Measurements from ENCODE around the gene ZC3H7B.
"Not testable (repeated sequence)": the region's sequence is repeated elsewhere in the genome, so short reads cannot be mapped to it uniquely, and the experiment has no call there.

Gene ZC3H7B

DNA sequence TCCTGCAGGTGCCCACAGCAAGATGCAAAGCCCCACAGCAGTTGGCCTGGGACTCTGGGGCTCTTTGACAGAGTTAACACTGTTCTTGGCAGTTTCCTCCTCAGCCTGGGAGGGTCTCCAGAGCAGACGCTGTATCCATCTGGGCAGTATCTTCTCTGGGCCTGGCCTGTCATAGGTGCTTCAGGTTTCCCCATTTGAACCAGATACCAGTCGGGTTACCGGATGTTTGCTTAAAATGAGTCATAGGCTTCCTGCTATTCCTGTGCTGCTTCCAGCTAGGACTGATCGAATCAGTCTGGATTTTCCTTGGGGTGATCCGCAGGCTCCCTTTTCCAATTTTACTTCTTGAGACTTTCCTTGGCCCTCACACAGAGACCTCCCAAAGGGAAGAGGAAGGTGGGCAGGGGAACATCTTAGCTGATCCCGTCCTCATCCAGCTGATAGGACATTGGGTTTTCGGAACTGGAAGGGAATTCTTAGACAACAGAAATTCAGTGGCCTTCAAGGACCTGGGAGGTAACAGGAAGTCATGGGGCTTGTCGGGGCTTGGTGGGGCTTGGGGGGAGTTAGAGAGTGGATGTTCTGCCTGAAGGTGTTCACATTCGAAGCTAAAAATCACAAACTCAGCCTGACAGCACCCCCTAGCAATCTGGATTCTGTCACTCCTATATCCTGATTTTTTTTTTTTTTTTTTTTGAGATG is 12.9 kb upstream of the ZC3H7B start:
- no peak for DNase-seq

DNA sequence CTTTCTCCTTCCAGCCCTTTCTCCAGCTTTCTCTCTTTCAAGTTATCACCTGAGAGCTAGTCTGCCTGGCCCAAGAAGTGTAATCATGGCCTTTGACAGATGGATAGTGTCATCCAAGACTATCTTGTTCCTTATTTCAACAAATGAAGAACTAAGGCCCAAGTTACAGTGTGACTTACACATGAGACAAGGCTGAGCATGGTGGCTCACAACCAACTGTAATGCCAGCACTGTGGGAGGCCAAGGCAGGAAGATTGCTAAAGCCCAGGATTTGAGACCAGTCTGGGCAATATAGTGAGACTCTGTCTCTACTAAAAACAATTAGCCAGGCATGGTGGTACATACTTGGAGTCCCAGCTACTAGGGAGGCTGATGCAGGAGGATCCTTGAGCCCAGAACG is 11.7 kb upstream of the ZC3H7B start:
- DNase-seq = no peak

DNA sequence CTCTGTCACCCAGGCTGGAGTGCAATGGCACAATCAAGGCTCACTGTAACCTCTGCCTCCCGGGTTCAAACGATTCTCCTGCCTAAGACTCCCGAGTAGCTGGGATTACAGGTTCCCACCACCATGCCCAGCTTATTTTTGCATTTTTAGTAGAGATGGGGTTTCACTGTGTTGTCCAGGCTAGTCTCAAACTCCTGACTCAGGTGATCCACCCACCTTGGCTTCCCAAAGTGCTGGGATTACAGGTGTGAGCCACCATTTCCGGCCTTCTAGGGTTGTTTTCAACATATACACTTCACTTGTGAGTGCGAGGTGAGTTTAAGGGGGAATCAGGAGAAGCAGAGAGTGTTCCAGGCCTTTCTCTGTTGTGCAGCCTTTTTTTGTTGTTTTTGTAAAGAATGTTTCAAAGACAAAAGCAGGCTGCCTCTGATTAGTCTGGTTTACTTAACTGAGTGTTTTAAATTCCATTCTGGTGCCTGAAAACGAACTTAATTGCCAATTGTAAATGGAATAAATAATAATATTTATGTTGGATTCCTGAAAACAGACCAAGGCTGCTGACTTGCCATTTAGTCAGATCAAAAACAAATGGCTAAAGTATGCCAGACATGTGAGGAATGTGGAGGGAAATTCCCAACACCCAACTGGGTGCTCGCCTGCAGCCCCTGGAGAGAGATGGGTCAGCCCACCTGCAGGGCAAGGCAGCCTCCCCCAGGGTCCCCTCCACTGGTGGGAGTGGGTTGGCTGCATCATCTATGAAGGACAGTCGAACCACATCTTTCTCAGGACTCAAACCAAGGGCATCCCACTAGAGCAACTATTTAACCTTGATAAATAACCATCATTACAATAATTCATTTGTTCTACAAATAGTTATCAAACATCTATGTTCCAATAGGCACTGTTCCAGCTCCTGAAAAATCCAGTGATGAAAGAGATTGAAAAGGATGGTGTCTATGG is 10.8 kb upstream of the ZC3H7B start:
- DNase-seq = no peak

DNA sequence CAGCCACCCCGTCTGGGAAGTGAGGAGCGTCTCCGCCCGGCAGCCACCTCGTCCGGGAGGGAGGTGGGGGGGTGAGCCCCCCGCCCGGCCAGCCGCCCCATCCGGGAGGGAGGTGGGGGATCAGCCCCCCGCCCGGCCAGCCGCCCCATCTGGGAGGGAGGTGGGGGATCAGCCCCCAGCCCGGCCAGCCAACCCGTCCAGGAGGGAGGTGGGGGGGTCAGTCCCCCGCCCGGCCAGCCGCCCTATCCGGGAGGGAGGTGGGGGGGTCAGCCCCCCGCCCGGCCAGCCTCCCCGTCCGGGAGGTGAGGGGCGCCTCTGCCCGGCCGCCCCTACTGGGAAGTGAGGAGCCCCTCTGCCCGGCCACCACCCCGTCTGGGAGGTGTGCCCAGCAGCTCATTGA is 6.5 kb upstream of the ZC3H7B start:
- DNase-seq = not testable (repeated sequence)

DNA sequence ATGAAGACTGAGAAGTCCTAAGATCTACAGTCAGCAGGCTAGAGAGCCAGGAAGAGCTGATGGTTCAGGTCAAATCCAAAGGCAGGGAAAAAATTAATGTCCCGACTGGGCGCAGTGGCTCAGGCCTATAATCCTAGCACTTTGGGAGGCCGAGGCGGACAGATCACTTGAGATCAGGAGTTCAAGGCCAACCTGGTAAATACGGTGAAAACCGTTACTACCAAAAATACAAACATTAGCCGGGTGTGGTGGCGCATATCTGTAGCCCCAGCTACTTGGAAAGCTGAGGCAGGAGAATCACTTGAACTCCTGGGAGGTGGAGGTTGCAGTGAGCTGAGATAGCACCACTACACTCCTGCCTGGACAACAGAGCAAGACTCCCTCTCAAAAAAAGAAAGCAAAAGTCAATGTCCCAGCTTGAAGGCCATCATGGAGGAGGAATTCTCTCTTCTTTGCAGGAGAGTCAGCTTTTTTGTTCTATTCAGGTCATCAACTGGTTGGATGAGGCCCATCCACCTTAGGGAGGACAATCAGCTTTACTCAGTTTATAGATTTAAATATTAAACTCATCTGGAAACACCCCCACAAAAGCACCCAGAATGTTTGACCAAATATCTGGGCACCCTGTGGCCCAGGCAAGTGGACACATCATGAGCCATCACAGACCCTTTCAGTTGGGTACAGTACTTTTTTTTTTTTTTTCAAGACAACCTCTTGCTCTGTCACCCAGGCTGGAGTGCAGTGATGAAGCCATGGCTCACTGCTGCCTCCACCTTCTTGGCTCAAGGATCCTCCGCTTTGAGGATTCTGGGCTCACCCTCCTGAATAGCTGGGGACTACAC is 4.3 kb upstream of the ZC3H7B start:
- no peak for DNase-seq

DNA sequence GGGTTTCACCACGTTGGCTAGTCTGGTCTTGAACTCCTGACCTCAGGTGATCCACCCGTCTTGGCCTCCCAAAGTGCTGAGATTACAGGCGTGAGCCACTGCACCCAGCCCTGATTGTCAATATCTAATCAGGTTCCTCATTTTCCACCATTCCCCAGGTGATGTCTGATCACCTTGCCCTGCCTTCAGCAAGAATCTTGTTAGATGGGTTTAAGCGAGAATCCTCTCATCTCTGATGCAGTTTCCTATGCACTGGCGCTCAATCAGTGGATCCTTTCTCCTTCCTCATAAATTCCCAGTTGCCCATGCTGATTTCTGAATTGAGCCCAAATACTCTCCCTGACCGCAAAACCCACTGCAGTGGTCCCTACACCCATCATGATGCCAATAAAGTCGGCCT is 664 bp upstream of the ZC3H7B start:
- no peak for DNase-seq

DNA sequence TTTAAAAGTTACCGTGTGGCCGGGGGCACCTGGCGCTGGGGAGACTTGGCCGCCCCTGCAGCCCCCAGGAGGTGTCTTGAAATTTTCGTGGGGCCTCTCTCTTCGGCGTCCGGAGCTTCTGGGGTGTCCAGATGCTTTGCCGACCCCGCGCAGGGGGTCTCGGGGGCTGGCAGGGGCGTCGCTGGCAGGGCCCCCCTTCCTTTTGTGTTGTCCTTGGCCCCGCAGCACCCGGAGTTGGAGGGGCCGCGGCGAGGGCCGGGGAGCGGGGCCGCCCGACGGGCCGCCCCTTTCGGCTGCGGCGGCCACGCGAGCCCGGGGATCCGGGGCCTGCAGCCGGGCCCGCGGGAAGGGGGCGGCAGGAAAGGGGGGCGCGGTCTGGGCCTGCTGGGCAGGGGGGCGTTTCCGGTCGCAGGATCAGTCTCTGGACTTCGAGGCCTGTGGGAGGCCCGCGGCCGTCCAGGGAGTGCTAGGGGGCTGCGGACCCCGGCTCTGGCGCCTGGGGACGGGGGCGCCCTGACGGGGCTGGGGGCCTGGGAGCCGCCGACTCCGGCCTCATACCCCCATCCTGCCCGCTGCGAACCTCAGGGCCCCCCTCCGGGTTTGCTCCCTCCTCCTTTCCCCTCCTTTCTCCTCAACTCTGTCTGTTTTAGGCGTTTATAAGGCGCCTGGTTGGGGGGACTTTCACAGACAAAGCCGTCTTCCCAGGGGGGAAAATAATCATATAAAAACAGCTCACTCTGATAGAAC is 869 bp downstream of the ZC3H7B start:
- DNase-seq = no peak

DNA sequence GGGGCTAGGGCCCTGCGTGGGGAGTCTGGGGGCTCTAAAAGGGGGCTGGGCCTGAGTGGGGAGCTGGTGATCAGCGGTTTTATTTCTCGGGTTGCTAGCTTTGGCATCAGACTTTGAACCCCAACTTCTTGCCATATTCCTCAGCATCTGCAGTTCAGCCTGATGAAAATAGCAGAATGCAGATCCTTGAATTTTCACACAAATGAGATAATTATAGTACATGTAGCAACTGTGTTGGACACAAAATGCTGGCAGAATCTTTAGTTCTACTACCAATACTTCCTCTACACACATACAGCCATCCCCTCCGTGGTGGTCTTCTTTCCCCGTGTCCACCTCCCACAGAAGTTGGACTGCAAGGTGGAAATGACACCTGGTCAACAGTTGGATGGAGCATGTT is 1.5 kb downstream of the ZC3H7B start:
- DNase-seq = no peak

DNA sequence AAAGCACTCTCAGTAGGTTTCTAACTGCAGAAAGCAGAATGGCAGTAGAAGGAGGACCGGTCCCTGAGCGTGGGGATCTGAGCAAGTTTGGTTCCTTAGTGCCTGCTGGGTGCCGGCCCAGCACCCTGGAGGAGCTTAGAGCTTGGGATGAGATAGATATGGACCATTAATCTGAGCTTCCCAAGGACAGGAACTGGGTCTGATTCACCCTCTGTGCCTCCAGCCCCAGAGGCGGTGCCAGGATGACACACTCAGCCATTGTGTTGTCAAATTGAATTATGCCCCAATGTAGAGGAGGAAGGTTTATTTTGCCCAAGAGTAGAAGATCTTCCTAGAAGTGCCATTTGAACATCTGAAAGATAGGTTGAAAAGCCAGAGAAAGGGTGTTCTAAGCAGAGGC is 4.3 kb downstream of the ZC3H7B start:
- DNase-seq = no peak

DNA sequence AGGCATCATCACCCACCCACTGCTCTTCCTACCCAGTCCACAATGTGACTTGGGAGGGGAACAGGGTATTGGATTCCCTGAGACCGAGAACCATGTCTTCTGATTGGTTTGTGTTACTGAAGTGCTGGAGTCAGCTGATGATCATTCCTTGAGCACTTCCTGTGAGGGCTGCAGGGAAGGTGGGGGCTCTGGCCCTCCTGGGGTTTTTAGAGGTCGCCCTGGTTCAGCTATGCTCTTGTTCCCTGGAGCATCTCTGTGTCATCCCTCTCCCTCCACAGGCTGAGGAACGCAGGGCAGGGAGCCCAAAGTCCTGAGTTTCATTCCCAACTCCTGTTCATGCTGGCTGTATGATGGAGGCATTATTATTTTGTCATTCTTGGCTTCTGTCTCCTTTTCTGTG is 6.7 kb downstream of the ZC3H7B start:
- DNase-seq = no peak

DNA sequence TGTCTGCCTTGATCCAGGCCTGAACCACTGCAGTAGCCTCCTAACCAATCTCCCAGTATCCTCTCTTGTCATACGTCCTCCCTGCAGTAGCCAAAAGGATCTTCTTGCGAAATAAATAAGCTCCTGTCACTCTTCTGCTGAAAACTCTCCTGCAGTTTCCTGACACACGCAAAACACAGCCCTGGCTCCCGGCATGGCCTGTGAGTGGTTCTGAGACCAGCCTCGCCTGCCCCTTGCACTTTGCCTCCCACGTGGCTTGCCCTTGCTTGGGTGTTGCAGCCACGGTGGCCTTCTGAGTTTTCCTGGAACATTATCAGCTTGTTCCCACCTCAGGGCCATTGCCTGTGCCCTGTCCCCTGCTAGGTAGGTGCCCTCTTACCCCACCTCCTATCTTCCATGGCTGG is 7.2 kb downstream of the ZC3H7B start:
- no peak for DNase-seq

DNA sequence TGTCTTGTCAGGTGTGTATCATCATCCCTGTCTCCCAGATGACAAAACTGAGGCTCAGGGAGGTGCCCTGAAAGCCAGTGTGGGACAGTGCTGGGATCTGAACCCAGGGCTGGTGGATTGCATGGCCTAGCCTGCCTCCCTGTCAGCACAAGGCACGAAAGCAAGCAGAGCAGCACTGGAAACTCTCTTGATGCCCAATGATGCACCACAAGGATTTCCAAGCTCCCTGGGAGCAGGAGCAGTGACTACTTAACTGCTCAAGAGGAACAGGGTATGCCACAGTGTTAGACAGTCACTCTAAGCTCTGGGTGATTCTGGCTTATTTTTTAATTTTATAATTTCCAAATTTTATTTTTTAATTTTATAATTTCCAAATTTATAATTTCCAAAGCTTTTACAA is 9.0 kb downstream of the ZC3H7B start:
- DNase-seq = no peak

DNA sequence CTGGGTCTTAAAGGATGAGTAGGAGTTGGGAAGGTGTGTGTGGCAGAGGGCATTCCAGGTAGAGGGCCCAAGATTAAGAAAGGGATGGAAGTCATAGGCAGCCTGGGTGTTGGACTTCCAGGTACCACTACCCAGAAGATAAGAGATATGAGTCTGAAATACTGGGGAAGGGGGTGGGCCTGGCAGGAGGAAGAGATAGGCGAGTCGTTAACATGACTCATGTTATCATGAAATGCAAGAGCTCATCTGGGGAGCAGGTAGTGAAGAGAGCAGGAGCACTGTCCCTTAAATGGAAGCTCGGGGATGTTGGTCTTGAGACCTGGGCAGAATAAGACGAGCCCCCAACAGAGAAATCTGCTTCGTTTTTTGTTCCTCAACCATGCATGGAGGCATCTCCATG is 10.2 kb downstream of the ZC3H7B start:
- no peak for DNase-seq

DNA sequence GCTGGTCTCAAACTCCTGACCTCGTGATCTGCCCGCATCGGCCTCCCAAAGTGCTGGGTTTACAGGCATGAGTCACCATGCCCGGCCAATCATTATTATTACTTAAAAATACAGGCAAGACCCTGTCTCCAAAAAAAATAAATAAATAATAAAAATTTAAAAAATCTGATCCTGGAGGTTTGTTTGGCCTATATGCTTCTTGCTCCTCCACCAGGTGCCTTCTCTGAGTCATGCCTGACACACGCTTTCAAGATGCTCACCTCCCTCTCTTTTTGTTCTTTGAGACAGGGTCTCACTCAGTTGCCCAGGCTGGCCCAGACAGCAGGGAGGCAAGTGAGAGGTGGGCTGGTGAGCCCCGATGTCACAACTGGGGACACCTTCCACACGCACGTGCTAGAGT is 13.5 kb downstream of the ZC3H7B start:
- no peak for DNase-seq

DNA sequence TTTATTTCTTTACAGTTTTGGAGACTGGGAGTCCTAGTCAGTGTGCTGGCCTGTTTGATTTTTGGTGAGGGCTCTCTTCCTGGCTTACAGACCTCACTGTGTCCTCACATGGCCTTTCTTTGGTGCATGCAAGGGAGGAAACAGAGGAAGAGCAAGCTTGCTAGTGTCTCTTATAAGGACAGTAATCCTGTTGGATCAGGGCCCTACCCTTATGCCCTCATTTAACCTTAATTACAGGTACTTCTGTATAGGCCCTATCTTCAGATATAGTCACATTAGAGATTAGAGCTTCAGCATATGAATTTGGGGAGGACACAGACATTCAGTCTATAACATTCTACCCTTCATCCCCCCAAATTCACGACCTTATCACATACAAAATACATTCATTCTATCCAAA is 14.3 kb downstream of the ZC3H7B start:
- DNase-seq = no peak

DNA sequence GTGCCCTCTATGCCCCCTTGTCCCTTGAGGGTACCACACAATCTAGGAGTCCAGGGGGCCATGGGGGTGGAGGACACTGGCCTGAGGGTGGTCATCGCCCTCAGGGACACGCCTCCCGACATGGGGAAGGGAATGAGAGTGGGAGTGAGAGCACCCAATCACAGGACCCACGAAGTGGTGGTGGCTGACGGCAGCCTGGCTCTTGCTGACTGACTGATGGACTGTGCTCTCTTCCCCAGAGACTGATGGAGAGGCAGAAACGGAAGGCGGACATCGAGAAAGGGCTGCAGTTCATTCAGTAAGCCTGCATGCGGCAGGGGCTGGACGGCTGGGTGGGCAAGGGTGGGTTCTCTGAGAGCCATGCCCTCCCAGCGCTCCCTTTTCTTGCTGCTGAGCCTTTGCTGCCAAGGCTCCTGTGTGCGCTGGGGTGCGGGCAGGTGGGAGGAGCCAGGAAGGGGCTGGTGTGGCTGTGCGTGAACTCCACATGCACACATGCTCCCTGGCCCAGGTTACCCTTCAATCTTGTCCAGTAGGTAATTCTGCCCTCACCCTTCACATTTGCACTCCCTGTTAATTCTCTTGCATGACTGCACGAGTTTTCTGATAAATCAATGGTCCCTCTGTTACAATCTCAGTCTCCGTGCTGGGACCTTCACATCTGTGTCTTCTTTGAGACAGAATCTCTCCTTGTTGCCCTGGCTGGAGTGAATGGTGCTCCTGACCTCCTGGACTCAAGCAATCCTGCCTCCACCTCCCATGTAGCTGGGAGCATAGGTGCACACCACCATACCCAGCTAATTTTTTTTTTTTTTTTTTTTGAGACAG is 19.3 kb downstream of the ZC3H7B start:
- no peak for DNase-seq

DNA sequence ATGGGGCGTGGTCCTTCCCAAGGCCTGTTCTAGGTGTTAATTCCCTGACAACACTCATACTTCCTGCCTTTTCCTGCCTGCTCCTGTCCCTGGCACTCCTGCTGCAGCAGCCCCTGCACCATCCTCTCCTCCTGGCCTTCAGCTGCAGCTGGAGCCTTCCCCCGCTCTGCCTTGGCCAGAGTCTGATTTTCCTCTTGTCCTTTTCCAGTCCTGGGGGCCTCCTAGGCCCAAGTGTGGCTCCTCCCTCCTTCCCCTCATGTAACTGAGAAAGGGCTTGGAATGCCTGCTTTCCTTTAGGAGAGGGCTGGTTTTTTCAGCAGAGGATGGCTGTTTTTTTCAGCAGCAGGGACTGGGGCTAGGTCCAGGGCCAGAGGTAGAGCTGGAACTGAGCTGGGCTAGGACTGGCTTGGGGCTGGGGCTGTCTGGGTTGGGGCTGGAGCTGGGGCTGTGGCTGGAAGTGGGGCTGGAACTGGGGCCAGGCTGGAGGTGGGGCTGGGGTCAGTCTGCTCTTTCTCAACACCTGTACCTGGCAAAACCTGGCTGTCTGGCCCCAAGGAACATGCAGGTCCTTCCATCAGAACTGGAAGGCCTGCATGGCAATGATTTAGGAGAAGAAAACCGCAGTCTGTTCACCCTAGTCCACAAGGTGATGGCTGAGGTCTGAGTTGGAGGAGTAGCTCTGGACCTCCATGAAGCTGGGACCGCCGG is 23.6 kb downstream of the ZC3H7B start:
- DNase-seq = no peak

DNA sequence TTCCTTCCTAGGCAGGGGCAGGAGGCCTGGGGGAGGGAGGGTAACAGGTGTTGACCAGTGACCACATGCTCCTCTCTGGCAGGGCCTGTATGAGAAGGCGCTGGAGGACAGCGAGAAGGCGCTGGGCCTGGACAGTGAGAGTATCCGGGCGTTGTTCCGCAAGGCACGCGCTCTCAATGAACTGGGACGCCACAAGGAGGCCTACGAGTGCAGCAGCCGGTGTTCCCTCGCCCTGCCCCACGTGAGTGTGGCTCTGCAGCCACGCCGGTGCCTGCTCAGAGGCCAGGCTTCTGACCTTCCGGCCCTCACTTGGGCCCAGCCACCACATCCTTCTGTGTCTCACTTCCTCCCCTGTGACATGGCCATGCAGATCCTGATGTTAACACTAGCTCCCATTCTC is 25.8 kb downstream of the ZC3H7B start:
- no peak for DNase-seq

DNA sequence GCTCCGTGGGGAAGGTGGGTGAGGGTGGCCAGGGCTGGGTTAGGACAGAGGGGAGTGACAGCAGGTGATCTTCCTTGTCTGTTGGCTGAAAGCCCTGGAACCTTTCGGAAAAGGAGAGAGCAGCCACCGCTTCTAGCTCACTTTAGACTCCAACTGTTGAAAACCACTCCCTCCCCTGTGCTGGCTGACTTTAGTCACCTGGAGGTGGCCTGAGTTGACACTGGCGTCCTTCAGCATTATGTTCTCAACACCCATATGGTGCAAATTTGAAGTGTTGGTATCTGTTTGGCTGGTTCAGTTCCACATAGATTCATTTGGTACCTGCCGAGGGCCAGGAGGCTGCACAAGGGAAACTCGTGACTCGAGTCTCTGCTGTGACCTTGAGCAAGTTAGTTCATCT is 28.8 kb downstream of the ZC3H7B start:
- DNase-seq = no peak

DNA sequence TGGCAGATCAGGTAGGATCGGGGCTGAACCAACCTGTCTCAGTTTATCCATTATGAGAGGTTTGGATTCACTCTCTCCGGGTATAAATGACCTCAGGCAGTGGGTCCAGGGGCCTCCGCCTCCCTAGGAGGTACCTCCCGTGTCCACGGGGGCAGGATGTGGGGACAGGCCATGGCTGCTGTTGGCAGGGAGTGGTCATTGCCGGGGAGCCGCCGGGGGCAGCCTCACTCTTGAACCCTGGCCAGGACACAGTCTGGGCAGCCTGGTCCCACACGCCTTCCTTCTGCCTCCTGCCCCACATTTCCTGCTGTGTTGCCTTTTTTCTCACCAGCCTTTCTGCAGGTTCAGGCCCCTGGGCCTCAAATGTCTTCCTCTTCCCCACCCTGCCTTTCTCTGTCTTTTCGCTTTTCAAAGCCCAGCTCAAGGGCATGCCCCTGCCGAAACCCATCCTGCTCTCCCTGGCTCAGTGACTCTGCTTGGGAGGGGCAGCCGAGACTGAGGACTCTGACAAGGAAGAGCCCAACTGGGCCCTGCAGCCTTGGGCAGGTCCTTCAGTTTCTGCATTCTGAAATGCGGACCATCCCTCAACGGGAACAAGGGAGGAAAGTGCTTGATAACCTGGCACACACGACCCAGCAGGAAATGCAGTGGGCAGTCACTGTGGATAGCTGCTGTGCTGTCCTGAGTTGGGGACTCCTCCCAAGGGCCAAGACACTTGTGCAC is 31.1 kb downstream of the ZC3H7B start:
- DNase-seq = no peak
